Measurements from ENCODE around the gene NUCB1.
A peak's percentile ranks its signal among the peaks of the same experiment; 100 is the strongest.
"Not testable (repeated sequence)": the region's sequence is repeated elsewhere in the genome, so short reads cannot be mapped to it uniquely, and the experiment has no call there.

NUCB1 gene

DNA sequence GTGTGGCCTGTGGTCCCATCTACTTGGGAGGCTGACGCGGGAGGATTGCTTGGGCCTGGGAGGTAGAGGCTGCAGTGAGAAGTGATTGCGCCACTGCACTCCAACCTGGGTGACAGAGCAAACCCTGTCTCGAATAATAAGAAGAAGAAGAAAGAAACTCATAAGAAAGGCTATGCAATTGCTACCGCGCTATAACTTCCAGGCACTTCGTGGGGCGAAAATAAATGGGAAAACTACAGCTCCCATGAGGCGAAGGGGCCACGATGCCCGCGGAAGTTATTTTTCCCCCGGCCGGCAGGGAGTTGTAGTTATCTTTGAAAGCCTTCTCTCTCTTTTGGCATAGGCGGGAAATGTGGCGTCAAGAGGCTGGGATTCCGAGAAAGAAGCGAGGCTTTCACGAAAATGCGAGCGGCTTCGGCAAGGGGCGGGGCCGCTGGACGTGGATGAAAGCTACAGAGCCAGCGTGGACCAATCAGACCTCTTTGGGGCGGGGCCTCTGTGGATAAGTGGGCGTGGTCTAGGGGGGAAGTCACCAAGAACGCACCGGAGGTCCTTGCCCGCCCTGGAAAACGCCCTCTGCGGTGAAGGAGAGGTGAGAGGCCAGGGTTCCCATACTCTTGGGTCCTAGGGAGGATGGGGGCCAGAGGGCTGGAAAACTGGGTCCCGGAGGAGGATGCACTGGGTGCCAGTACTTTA, at the start of gene NUCB1:
Gene NUCB1, plus strand, starts transcription at position 532 of the 696 bp plus-strand sequence. CDS start 485 bp downstream, outside the sequence.
- DNase-seq (ENCODE audit: low read depth) = peak; percentile 97

DNA sequence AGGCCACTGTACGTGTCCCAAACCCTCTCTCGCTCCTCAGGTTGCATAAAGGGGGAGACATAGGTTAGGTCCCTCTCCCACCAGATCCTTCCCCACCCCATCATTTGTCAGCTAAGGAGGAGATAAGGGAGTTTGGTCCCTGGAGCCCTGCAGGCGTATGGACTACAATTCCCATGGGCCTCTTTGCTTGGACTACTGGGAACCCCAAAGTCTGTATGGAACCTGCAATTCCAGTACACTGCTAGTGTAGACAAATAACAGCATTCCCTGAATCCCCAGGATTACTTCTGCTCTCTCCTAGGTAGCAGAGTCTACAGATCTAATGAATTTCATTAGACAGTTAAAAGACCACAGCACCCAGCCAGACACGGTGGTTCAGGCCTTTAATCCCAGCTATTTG, 47.8 kb upstream of the NUCB1 start:
- no peak for DNase-seq (ENCODE audit: low read depth)

- DNase-seq (ENCODE audit: low read depth) = no peak
Measured at GRCh38 chr19:48853483-48853882, 46.6 kb upstream of the NUCB1 start.

DNA sequence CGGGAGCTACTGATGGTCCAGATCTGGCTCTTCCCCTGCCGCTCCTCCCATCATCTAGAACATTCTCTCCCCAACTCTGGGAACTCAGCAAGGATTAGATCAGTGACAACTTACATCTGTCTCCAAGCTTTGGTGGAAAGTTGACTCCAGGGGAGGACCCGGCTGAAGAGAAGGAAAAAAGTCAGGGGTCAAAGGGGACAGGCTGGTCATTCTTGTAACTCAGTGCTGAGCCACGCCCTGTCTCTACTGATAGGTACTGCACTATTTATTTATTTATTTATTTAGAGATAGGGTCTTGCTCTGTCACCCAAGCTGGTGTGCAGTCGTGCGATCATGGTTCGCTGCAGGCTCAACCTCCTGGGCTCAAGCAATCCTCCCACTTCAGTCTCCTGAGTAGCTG, 46.0 kb upstream of the NUCB1 start:
- no peak for DNase-seq (ENCODE audit: low read depth)

DNA sequence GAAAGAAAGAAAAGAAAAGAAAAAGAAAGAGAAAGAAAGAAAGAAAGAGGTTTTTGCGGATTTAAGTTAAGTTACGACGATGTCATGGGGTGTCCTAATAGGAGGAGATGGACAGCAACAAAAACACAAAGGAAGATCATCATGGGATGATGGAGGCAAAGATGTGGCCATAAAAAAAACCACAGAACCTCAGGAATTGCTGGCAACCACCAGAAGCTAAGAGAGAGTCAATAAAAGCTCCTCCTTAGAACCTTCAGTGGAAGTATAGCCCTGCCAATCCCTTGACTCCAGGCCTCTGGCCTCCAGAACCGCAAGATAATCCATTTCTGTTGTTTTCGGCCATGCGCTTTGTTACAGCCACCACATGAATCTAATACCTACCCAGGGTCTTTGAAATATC, 43.2 kb upstream of the NUCB1 start:
- no peak for DNase-seq (ENCODE audit: low read depth)

DNA sequence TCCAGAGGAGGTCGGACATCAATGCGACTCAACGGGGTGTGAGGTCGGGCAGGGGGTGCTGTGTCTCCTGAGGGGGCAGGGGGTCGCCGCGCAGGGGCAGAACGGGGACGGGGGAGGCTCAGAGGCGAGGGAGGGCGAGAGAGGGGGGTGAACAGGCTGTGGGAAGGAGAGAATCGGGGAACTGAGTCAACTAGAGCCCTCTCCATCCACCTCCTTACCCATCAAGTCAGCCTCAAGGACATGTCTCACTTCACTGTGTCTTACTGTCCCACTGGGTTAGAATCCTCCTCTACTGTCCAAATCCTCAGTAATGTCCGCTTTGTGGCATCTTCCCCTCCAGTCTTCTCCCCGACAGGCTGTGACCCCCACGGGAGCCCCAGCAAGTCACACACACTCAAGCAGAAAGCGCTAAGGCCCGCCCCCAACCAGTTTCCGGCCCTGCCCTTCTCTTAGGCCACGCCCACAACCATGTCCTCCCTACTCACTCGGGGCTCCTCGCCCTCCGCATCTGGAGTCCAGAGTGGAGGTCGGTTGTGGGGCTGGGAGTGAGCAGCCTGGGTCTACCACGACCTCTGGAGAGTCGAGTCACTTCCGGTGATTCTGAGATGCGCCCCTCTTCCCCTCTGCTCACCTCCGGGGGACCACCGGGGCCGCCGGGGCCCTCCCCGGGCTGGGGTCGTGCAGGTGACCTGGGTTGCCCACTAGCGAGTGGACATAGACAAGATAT, 41.0 kb upstream of the NUCB1 start:
- peak; percentile 59 for DNase-seq (ENCODE audit: low read depth)

DNA sequence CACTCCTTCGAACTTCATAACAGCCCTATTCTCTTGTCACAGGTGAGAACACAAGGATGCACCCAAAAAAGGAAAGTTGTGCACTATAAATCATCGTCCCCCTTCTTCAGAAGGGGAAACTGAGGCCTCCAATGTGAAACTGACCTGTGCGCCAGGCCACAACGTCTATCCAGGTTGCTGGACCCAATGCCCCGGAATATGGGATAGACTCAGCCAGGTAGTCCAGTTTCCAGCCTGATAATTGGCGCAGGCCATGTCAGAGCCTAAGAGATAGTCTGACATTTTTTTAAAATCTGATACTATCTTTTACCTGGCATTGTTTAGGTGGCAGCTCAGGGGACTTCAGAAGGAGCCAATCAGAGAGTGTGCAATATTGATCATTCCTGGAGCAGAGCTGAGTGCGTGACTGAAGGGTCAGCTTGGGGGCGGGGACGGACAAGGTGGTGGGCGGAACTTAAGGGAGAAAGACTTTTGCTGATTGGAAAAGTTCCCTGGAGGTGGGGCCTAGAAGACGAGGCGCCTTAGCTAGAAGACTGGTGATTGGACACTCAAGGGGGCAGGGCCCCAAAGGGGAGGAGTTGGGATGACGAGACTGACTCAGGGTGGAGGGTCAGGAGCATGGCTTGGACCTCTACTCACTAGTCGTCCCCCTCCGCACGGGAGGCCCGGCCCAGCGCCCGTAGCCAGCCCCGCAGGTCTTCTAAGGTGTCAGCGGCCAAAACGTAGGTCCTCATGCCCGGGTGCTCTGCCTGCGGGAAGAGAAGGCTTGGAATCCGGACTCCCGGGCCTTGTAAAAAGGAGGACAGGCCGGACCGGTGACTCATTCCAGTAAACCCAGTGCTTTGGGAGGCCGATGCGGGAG, 40.2 kb upstream of the NUCB1 start:
- DNase-seq (ENCODE audit: low read depth) = no peak

GRCh38 chr19:48861313-48861712, 38.8 kb upstream of the NUCB1 start:
- no peak for DNase-seq (ENCODE audit: low read depth)

DNA sequence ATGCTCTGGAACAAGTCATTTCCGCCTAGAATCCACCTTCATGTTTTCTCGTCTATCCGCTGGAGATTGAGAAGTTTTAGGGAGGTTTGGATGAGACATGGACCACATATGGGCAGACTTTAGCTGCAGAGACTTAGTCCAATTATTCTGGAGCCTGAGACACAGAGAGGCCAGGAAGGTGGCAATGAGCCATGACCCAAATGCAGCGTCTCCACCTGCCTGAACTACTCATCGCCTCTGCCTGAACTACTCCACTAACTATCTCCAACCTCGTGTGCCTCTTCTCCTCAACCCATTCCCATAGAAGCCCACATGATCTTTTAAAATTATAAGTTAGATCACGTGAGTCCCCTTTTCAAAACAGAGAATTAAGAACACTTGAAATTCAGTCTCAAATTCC, 37.3 kb upstream of the NUCB1 start:
- DNase-seq (ENCODE audit: low read depth) = no peak

DNA sequence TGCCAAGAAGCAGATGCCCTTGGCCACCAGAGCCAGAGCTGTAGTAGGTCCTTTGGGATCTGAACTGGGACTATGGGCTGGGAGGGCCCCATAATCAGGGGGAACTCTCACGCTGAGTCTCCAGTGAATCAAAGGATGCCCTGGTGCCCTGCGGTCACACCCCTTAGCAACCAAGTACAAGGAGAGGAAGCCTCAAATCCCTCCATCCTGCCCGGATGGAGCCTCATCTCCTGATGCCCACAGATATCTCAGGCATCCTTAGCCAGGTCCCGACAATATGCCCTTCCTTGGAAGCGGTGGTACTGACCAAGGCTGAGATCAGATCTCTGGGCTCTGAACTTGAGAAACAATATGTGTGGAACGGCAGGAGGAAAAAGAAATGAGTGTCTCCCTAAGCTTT, 33.4 kb upstream of the NUCB1 start:
- DNase-seq (ENCODE audit: low read depth) = no peak

DNA sequence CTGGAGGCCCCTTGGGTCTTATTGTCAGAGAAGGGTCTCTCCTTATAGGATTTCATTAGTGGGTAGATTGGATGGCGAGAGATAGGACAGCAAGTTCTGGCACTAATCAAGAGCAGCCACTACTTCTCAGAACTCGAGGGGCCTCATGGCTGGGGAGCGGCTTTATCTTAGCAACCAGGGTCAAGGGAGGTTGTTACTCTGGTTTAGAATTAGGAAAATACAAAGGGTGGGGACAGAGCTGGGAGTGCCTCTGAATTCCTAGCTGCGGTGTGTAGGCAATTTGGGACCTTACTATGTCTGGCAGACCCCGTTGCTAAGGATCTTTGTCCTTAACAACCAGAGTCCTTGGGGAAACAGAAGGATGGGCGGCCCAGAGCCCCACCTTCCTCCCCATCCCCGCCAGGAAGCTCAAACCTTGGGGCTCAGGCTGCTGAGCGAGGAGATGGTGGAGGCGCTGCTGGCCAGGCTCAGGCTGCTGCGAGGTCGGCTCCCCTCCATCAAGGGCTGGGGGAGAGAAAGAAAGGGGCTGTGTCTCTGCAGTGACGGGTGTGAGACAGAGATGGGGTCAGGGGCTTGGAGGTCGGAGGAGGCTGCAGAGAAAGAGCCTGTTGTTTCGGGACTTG, 32.9 kb upstream of the NUCB1 start:
- DNase-seq (ENCODE audit: low read depth) = no peak

- no peak for DNase-seq (ENCODE audit: low read depth)
Measured at GRCh38 chr19:48867746-48868113, 32.4 kb upstream of the NUCB1 start.

GRCh38 chr19:48868114-48868886, 31.8 kb upstream of the NUCB1 start, which contains the start of gene PLEKHA4:
TSS of gene PLEKHA4 (minus strand) at chr19:48868617. CDS start at chr19:48867620, 997 bp downstream.
- no peak for DNase-seq (ENCODE audit: low read depth)

DNA sequence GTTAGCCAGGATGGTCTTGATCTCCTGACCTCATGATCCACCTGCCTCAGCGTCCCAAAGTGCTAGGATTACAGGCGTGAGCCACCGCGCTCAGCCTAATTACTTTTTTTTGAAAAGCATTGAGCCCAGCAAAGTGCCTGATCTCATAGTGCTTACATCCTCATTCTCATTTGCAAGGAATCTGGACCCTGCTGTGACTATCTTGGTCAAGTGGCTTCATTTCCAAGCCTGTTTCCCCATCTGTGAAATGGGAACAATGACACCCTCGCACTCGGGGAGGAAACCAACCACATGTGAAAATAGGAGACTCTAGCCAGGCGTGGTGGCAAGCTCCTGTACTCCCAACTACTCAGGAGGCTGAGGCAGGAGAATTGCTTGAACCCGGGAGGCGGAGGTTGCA, 30.1 kb upstream of the NUCB1 start:
- DNase-seq (ENCODE audit: low read depth) = no peak

GRCh38 chr19:48871471-48872181, 28.5 kb upstream of the NUCB1 start:
- not testable (repeated sequence) for DNase-seq (ENCODE audit: low read depth)

DNA sequence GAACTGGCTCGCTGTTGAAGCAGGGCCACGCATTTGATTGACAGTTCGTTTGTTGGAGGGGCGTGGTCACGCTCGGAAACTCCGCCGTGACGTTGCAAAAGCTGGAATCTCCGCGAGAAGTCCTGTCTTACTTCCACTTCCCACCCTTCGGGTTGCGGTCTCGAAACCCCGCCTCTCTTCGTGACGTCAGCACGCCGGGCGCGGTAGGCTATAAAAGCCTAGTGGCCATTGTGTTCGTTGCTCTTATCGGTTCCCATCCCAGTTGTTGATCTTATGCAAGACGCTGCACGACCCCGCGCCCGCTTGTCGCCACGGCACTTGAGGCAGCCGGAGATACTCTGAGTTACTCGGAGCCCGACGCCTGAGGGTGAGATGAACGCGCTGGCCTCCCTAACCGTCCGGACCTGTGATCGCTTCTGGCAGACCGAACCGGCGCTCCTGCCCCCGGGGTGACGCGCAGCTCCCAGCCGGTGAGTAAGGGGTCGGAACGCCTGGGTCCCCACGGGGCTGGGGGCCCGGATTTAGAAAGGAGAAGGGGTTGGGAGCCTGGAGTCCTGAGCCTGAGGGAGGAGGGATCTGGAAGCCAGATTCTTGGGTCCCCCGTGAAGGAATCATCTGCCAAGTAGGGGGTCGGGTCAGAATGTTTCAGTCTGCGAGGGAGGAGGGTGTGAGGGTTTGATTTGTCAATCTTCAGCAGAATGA, 27.8 kb upstream of the NUCB1 start, which contains the start of gene PPP1R15A:
Gene PPP1R15A, plus strand, starts transcription at position 240 of the 702 bp plus-strand sequence. CDS start 813 bp downstream, outside the sequence.
- peak; percentile 95 for DNase-seq (ENCODE audit: low read depth)

DNA sequence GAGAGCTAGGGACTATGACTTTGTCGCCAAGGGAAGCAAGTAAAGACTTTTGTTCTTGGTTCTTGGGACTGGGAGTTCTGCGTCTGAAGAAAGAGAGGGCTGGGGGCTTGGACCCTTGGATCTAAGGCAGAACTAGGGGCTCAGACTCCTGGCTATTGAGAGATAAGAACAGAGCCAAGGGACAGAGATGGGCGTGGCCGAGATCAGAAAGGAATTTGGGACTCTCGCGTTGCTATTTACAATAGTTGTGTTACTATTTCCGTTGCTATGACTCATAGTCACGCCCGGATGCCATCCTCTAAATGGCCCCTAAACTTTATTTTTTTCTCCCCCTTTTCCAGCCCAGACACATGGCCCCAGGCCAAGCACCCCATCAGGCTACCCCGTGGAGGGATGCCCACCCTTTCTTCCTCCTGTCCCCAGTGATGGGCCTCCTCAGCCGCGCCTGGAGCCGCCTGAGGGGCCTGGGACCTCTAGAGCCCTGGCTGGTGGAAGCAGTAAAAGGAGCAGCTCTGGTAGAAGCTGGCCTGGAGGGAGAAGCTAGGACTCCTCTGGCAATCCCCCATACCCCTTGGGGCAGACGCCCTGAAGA, 27.1 kb upstream of the NUCB1 start:
- peak; percentile 55 for DNase-seq (ENCODE audit: low read depth)

- no peak for DNase-seq (ENCODE audit: low read depth)
Measured at GRCh38 chr19:48873476-48874302, 26.4 kb upstream of the NUCB1 start.

Measured in activated T-helper 1 cell treated with Interleukin-2 at 50 U/mL for 16 hours (primary cell).